Islet of Langerhans (tissue), 1 donor: ENCODE measurements around the gene PSMB10.

ENCODE experiments used
- FAIRE-seq: peaks from one replicate; lab custom pipeline; 2011; peaks lifted over from hg19 to GRCh38; lab: Jason Lieb, UNC

Gene PSMB10

GRCh38 chr16:67892375-67892774, 44.3 kb downstream of the PSMB10 start:
- FAIRE-seq: no peak

- no peak for FAIRE-seq
These were observed 48.3 kb downstream of the PSMB10 start for GRCh38 chr16:67888331-67888730.

GRCh38 chr16:67886387-67886786, 50.3 kb downstream of the PSMB10 start:
- no peak for FAIRE-seq

GRCh38 chr16:67885976-67886375, 50.7 kb downstream of the PSMB10 start:
- no peak for FAIRE-seq

GRCh38 chr16:67885545-67885944, 51.1 kb downstream of the PSMB10 start:
- no peak for FAIRE-seq

GRCh38 chr16:67884684-67885083, 52.0 kb downstream of the PSMB10 start, which contains the start of gene NRN1L:
NRN1L (plus strand) TSS chr16:67884885; CDS start chr16:67884904, 19 bp downstream.
- no peak for FAIRE-seq
